ENCODE measurements around the gene MARCHF3.
"Not testable (repeated sequence)": the region's sequence is repeated elsewhere in the genome, so short reads cannot be mapped to it uniquely, and the experiment has no call there.

The MARCHF3 gene

DNA sequence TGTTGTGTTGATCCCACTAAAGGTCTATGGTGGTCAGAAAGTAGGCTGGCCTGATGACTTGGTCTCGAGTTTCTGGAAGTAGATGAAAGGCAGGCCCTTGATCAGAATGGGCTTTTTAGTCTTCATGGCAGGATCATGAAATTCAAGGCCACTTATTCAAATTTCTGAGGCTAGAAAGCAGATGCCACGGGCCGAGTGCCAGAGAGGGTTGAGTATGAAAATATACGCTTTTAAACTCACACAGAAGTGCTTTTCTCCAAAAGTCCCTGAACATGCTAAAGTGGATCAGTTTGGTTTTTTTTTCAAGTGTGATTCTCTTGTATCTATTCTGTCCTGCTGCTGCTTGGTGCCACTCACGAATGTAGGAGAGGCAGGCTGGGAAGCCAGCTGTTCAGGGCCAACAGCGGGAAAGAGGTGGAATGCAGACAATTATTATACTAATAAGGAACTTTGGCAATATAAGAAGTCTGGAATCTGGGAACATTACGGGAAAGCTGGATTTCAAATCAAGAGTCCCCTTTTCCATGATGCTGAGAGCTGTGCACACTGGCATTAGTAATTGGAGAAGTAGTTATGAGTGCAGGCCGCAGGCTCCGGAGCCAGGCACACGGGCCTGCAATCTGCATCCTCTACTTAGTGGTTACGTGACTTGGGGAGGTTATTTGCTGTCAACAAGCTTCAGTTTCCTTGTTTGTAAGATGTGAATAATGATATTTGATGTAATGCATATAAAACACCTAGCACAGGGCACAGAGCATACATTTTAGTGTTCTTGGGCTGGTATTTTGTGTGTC, 157.6 kb downstream of the MARCHF3 start:
- DNase-seq (ENCODE audit: low read depth) = no peak

DNA sequence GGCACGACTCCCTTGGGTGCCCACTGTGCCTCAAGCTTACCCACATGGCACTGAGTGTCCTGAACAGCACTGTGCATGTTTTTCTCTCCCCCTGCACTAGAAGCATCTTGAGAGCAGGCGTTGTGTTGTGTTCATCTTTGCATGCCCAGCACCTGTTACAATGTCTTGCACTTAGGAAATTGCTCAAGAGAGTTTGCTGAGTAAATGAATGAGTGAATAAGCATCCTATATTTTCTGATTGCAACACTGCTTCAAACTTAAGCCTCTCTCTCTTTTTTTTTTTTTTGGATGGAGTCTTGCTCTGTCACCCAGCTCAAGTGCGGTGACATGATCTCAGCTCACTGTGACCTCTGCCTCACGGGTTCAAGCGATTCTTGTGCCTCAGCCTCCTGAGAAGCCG, 158.9 kb downstream of the MARCHF3 start:
- DNase-seq (ENCODE audit: low read depth) = no peak

DNA sequence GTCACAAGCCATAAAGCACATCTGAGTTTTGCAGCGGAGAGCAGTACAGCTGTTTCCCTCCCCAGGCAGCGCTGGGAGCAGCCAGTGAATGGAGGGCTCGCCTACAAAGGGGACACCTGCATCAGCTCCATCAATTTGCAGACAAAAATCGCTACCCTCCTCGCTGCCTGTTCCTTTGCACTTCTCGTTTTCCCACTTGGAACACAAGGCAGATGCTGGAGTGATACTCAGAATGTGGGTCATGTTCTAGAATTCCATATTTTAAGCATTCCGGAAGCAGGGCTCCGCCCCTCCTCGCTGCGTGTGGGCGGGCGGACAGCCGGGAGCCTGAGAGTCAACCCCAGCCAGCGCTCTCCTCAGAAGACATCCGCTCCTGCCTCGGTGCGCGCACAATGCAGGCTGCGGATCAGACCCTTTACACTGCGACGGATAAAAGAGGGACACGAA, 161.3 kb downstream of the MARCHF3 start:
- DNase-seq (ENCODE audit: low read depth) = peak; percentile 52

DNA sequence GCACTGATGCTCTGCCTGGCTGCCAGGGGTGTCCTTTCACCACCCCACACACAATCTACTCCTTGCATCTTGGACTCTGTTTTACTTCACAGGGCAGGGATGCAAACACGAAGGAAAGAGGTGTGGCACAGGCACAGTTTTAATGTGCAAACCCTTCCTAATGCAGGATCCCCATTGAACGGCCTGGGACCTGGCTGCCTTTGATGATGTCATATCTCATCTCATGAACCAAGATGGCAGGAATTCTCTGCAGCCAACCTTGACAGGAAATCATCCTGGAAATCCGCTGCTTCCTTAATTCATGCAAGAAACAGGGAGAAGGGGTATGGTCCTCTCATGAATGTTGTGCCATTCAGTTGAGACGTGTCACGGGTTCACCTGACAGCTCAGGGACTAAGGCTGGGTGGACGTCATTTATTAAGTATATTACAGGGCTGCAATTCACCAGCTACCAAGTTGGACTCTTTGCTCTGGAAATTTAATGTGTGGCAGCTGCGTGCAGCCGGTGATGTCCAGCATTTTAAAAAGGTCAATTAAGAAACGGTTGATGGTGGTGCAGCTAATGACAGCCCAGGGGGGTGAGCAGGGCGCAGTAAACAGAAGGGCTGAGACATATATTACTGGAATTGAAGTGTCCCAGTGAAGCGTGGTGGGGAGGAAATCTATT, 161.9 kb downstream of the MARCHF3 start:
- DNase-seq (ENCODE audit: low read depth) = no peak

DNA sequence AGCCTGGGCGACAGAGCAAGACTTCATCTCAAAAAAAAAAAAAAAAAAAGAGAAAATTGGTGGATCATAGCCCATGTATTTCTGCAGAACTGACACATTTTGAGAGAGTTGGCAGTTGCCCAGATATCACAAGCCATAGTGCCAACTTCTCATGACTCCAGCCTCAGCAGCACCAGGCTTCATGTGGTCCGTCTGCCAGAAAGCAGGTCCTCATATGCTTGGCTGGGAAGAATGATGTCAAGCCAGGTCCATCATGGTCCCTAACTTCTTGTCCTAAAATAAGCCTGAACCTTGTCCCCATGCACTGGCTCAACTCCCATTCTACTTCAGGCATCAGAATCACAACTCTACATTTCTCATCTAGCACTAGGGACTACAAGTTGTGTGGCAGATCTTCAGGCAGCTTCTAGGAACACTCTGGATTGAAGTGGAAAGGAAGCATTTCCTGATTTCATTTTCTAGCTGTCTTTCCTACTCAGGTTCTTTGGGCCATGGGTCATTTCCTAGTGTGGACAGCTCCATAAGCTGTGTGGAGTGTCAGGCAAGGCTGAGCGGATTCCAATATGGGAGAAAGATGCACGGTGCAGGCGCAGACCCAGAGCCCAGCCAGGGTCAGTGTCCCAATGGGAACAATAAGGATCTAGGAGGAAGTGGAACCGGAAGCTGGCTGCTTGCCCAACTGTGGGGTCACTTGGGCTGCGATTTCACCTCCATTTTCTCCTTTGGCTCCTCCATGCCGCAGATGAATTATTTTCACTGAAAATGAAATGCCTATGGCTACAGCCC, 163.3 kb downstream of the MARCHF3 start:
- DNase-seq (ENCODE audit: low read depth) = no peak

DNA sequence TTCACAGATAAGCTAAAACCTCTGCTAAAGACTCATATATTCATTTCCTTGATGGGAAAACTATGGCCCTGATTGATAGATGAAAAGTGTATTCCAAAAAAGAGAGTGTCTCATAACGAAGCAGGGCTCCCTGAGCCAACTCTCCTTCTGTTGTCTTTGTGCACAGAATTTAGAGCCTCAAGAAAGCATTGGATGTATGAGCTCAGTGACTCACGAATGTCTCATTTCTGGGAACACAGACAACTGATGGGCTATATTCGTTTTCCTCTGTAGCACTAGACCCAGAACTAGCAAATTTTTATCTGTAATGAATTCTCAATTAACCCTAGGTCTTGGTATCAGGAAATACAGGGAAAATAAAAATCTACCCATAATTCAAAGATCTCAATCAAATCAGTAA, 165.1 kb downstream of the MARCHF3 start:
- peak; percentile 83 for DNase-seq (ENCODE audit: low read depth)

DNA sequence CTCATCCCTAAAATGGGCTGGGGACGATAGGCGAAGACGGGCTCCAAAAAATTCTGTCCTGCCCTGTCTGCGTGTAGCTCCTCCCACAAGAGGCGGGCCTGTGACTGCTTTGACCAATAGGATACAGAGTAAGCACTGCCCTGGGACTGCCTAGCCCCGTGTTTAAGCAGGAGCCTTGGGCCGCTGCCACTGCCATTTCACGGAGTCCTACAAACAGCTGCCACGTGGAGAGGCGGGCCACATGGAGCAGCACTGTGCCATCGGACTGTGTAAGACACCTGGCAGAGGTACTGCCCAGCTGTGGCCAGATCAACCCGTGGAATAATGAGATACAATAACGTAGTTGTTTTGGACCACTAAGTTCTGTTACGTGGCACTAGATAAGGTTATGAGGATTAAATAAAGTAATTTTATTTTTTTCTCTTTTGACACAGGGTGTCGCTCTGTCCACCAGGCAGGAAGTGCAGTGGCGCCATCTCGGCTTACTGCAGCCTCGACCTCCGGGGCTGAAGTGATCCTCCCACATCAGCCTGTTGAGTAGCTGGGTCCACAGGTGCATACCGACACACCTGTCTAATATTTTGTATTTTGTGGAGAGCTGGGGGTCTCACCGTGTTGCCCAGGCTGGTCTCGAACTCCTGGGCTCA, 166.2 kb downstream of the MARCHF3 start:
- DNase-seq (ENCODE audit: low read depth) = no peak

DNA sequence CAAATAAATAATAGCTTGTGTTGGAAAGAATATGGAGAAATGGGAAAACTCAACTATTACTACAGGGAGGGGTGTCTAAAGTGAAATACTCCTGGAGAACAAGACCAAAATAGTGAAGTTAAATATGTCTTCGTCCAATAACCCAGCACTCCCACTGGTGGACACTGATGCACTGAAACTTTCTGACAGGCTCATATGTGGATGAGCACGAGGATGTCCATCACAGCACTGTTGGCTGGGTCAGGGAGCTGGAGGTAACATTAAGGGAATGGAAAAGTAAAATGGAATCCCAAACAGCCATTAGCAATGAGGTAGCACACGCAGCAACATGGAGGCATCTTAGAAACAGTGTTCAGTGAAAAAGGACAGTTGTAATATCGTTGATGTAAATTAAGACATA, 167.0 kb downstream of the MARCHF3 start:
- no peak for DNase-seq (ENCODE audit: low read depth)

DNA sequence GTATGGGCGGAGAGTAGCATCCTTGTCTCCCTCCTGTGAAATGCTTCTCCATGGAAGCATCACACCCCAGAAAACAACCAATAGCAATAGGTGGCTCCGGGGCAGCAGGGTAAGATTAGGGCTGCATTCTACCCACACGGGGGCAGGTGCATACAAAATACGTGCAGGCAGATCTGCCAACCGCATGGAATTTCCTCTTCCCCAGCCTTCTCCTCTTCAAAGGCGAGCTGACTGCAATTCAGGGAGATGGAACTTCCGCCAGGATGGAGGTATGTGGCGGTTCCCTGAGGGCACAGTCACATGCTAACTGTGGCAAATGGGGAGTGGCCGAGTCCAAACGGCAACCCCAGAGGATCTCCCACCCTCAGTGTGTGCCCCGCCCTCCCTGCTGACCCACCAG, 171.9 kb downstream of the MARCHF3 start:
- DNase-seq (ENCODE audit: low read depth) = no peak

DNA sequence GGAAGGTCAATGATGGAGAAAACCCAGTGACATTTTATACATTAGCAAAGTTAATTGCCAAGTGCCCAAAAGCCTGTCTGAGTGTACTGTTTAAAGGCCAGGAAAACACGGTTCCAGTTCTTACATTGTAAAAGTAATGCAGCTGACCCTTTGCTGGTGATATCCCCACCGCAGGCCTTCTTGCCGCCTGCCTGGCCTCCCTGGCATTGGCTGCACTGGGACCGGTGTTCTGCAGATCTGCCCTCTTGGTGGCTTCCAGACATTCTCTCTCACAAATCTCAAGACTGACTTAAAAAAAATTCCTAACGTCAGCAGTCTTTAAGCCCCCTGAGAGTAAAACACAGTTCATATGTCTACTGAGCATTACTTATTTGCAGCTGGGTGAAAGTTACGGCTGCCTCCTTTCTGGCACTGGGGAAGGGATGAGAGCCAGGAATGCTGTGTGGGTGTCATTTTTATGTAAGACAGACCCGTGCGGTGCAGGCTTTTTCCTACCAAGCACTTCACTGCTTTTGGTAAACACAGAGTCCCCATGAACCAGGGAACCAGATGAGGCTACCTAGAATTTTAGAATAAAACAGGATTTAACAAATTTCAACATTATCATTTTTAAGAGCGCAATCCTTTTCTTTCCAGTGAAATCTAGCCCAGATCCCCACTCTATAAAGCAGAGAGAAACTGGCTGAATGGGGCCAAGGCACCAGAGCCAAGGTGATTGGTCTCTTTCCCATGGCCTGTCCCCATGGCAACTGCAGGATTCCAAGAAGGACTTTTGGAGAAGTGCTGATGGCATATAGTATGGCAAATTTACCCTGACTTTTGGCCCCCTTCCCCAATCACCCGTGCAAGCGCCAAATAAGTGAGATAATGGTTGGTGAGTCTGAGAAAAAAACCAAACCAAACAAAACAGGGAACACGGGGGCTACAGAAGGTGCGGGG, 172.6 kb downstream of the MARCHF3 start:
- peak; percentile 29 for DNase-seq (ENCODE audit: low read depth)

DNA sequence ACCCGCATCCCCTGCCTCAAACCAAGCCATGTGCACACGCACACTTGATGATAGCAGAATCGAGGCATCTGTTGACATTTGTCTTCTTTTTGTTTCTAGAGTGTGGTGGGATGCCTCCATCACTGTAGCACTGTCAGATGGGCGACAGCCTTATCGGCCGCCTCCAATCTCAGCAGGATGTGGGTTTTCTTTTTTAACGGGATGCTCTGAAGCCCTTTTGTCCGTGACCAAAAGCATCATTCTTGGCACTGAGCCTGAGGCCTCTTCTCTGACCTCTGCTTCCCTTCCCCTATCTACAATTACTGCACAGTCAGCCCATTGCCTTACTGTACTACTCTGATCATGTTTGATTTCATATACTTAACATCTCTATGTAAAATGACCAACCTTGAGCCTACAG, 175.1 kb downstream of the MARCHF3 start:
- peak; percentile 25 for DNase-seq (ENCODE audit: low read depth)

DNA sequence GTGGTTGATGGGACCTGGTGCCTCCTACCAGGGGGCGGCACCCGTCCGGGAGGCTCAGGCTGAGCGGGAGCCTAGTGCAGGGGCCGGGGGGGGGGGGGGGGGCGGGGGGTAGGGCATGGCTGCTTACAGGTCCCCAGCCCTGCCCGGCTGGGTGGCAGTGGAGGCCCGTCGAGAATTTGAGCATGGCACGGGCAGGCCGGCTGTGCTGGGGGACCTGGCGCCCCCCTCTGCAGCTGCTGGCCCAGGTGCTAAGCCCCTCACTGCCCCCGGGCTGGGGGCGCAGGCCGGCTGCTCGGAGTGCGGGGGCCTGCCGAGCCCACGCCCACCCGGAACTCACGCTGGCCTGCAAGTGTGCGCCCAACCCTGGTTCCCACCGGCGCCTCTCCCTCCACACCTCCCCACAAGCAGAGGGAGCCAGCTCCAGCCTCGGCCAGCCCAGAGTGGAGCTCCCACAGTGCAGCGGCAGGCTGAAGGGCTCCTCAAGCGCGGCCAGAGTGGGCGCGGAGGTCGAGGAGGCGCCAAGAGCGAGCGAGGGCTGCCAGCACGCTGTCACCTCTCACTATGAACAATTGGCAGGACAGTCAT, 175.7 kb downstream of the MARCHF3 start:
- no peak for DNase-seq (ENCODE audit: low read depth)

DNA sequence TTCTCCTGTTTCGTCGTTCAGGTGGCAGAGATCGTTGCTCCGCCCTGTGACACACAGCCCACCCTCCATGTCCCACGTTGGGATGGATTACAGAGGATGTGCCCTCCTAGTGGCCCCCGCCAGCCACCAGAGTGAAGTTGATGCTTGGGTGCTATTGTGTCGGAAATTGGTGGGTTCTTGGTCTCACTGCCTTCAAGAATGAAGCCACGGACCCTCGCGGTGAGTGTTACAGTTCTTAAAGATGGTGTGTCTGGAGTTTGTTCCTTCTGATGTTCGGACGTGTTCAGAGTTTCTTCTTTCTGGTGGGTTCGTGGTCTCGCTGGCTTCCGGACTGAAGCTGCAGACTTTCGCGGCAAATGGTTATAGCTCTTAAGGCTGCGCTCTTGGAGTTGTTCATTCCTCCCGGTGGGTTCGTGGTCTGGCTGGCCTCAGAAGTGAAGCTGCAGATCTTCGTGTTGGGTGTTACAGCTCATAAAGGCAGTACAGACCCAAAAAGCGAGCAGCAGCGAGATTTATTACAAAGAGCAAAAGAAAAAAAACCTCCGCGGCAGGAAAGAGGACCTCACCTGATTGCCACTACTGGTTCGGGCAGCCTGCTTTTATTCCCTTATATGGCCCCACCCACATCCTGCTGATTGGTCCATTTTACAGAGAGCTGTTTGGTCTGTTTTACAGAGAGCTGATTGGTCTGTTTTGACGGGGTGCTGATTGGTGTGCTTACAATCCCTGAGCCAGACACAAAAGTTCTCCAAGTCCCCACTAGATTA, 176.6 kb downstream of the MARCHF3 start:
- not testable (repeated sequence) for DNase-seq (ENCODE audit: low read depth)

DNA sequence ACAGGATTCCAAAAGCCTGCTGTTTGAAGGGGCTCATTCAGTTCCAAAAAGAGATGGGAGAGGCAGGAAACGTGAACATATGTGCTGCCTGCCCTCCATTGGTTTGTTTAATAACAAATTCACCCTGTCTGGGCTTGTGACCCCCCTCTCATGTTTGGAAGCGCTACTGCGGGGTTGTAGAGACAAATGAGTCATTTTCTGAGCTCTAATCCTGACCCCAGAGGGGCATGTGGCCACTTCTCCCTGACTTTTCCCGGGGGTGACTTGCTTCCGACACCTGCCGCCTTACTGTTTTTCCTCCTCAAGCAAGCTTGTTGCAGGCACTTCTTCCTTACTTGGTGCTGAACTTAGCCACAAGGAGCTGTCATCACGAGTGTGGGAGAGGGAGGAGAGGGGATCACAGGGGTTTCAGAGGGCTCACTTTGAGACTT, 177.5 kb downstream of the MARCHF3 start:
- DNase-seq (ENCODE audit: low read depth) = no peak

DNA sequence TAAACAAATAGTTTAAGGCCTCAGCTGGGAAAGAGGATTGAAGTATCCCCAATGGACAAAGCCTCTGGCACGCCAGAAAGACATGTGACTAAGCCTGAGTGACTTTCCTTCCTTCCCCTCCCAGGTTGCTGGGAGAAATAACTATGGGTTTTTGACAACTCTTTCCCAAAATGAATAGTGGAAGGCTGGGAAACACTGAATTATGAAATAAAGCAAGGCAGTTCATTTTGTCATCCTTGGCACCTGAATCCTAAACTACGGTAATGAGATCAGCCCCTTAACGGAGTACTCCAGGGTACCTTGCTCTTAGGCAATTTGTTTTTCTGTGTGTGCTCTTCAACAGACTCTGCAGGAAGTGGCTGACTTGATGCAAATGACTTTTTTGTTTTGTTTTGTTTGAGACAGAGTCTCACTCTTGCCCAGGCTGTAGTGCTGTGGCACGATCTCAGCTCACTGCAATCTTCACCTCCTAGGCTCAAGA, 178.2 kb downstream of the MARCHF3 start:
- no peak for DNase-seq (ENCODE audit: low read depth)

DNA sequence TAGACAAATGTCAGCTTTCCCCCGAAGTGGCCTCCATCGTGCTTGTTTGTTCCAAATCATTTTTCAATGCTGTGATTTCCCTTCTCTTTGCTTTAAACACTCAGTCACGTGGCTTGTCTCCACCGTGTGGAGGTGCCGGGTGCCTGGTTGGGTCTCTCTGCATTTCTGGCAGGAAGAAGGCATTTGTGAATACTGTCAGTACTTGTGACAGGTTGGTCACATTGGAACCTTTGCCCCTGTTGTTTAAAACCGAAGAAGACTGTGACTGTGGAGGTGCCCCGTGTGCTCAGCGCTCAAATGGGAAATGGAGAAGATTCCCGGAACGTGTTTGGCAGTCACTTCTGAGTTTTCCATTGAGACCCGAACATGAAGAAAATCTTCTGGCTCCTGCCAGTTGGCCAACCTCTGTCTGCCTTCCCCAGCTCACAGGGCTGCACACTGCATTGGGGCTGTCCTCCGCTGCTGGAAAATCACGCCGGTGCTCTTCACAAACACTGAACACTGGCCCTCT, 178.8 kb downstream of the MARCHF3 start:
- DNase-seq (ENCODE audit: low read depth) = no peak

DNA sequence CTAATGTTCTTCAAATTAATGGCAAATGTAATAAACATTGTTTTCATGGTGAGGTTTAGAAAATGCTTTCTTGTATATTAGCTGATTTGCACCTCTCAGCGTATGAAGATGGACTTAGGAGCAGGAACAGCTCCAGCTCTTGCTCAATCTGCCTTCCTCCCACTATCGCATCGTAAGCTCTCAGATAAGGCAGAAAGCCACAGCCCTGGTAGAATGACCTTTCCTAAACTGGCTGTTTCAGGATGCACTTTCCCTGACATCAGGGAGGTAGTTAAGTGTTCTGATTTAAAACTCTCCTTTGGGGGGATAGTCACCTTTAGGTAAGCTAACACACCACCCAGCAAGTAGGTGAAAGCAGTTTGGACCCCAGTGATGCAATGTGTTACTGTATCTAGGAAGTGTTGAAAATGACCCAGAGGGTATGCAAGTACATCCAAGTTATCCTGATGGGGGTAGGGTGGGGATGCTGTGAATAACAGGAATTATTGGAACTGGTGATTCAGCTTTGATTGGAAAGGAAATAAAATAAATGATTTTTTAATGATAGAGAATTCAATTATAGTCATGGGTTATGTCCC, 181.2 kb downstream of the MARCHF3 start:
- no peak for DNase-seq (ENCODE audit: low read depth)

DNA sequence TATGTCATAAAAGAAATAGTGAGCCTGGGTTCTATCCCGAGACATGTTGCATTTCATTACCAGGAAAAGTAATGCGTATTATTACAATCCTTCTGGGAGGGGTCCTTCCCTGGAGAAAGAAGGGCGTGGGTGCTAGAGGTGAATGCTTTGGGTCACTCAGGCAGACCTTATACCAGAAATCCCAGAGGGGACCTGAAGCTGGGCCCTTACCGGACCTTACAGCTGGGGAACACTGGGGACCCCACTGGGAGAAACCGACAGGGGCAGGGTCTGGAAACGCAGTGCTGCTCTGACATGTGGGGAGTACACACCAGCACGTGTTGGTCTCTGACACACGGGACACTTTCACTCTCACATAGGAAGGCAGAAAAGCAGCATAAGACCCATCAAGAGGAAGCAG, 182.1 kb downstream of the MARCHF3 start:
- no peak for DNase-seq (ENCODE audit: low read depth)

DNA sequence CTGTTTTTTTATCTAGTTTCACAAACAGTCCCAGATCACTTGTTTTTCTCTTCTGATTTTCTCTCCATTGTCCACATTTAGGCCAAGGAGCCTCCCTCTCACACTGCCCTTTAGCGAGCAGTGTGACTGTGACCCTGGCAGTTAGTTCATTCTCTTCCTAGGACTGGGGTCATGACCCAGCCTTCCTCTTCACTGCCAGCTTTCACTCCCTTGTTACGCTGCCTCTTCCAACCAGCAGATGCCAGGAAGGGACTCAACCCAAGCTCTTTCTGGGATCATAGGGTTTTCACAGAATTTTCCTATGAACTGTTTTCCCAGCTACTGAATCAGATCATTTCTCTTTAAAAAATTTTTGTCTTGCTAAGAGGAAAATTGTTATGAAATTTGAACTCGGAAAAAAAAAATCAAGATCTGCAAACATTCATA, 182.5 kb downstream of the MARCHF3 start:
- DNase-seq (ENCODE audit: low read depth) = no peak

All from EH (cell line).